Myometrial cell (primary cell): ENCODE results near the gene SNX8. TPM values are rescaled to one million over a fixed set of nuclear protein-coding genes. Genes with fewer than 3 reads are reported as not detected.

ENCODE experiments used
- total RNA-seq: library from RNA; depleted of rRNA; stranded (reverse); fragments of >200 nt; gene quantifications from 2 replicates; pipeline ENCODE4 v1.2.3, GENCODE V29; 2015

Gene SNX8
- total RNA-seq = 34.2 and 58.2 TPM in 2 replicates

DNA sequence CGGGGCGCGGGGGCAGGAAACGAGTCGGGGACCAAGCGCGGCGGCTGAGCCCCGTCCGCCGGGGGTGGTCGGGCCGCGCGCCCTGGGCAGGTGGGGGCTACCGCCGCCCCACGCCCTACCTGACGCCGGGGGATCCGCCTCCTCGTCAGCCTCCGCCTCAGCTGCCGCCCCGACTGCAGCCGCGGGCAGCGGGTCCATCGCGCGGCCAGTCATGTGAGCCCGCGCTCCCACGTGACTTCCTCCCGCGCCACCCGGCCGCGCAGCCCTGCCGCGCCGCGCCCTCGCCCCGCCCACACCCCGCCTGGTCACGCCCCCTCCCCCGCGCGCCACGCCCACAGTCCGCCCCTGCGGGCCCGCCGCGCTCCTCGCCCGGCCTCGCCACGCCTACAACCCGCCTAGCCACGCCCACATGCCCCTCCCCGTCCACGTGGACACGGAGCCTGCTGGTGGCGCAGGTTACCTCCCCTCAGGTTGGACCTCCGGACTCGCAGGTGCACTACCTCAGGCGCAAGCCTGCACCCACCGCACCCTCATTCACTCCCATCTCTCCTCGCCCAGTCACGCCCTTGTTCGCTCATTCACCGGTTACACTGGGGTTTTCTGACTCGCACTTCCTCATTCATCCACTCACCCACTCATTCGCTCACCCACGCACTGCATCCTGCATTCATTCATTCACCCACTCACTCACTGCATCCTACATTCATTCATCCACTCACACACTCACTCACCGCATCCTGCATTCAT, at the start of gene SNX8:
SNX8 (minus strand) TSS at position 233 of the 747 bp plus-strand sequence; CDS start at position 213, 20 bp downstream.

DNA sequence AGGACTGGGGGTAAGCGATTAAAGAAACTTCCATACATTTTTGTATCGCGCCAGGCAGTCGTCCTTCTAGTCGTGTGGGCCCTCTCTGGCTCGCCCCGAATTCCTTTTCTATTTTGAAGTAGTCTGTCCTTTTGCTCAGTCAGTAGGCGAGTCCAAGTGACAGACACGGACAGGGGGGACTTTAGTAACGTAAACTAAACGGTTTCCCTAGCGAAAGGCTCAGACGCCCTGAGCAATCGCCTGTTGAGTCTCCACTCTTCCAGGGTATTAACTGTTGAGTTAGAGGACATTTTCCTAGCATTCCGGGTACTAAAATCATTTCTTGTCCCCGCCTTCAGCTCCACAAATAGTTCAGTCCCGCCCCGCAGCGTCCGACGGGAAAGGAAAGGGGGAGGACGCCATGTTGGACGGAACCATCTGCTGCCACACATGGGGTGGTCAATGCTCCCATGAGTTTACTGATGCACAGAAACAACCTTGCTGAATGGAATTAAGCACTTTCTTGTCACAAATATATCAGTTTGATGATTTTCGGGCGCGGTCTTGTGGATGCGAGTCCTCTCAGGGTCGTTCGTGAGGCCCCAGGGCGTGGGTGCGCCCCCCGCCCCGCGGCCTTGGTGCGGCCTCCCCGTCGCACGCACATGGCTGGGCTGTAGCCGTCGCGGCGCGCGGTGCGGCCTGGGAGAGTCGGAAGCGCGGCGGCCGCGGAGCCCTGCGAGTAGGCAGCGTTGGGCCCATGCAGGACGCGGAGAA, 40.1 kb upstream of the SNX8 start, which contains the start of gene EIF3B:
EIF3B (plus strand) TSS at position 642 of the 753 bp plus-strand sequence; CDS start at position 737, 95 bp downstream.

DNA sequence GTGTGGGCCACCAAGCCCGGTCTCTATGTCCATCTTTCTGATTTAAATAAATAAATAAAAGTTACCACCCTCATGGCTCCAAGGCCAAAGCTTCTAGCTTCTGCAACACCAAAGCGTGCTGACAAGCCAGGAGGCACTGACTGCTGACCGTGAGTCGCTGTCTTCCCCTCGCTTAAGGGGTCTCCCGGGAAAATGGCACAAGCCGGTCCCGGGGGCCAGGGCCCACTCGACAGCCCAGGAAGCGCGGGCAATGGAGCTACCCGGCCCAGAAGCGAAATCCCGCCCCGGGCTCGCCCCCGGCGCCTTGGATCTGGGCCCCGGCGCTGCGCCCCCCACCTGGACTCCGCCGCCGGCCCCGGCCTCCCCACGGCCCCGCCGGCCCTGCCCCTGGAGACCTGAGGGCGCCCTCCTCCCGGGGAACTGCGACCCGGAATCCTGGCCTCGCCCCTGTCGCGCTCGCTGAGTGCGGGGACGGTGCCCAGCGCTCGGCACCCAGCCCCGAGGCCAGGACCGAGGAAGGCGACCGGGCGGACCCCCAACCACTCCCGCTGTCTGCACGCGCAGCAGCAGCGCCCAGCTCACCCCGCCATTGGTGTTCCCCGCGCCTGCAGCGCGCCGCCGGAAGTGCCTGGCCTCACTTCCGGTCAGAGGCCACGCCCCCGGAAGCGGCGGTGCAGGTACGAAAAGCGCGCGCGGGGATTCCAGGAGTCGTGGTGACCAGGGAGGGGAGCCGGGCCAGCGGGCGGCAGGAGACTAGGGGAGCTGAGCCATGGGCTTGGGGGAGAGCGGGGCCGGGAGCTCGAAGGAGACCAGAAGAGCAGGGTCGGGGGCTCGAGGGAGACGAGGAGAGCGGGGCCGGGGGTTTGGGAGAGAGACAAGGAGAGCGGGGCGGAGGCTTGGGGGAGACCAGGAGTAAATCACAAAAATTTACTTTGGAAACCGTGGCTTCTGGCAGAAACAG, 72.4 kb downstream of the SNX8 start, which contains the start of the genes MRM2 and NUDT1:
MRM2 (minus strand) TSS at position 626 of the 961 bp plus-strand sequence; CDS start at position 590, 36 bp downstream.
NUDT1 (plus strand) TSS at position 647 of the 961 bp plus-strand sequence. CDS start 2,349 bp downstream, outside the sequence.

GRCh38 chr7:2232766-2233520, 81.3 kb downstream of the SNX8 start, which contains the start of gene MAD1L1:
TSS of gene MAD1L1 (minus strand) at chr7:2232945. CDS start at chr7:2230133, 2,812 bp downstream.

Other genes with a start within 250 kb of the SNX8 start
- gene MAD1L1, start 81.5 kb downstream of the SNX8 start, total RNA-seq = 53.3 and 55.3 TPM in 2 replicates
- gene MRM2, start 72.2 kb downstream of the SNX8 start, total RNA-seq = 18.2 and 20.4 TPM in 2 replicates
- gene NUDT1, start 72.2 kb downstream of the SNX8 start, total RNA-seq = 73.5 and 81.0 TPM in 2 replicates
- gene EIF3B, start 40.4 kb upstream of the SNX8 start, total RNA-seq = 157 TPM in 2 replicates
- 10.5 and 15.9 TPM in 2 replicates for gene CHST12, start 89.2 kb upstream of the SNX8 start, total RNA-seq
- gene GRIFIN, start 162.0 kb upstream of the SNX8 start, total RNA-seq = not detected in 2 replicates
- 3.5 and 7.8 TPM in 2 replicates for gene LFNG, start 205.3 kb upstream of the SNX8 start, total RNA-seq
- 43.8 and 51.0 TPM in 2 replicates for gene BRAT1, start 241.1 kb upstream of the SNX8 start, total RNA-seq
- 15.3 and 22.5 TPM in 2 replicates for gene IQCE, start 244.5 kb upstream of the SNX8 start, total RNA-seq